Epithelial cell of prostate (primary cell): ENCODE results near the gene INSL6.
"Not testable (repeated sequence)": the region's sequence is repeated elsewhere in the genome, so short reads cannot be mapped to it uniquely, and the experiment has no call there.

ENCODE experiments used
- DNase-seq: peaks from one replicate; pipeline ENCODE4 v3.0.0-alpha.2; 2011; ENCODE audit warnings: low read depth, low spot score
- H3K27ac ChIP-seq: fragments of 450-650 bp; 2 replicates; pipeline ENCODE4 v1.5.1; 2017; ENCODE audit warnings: mild to moderate bottlenecking

The INSL6 gene, protein sequence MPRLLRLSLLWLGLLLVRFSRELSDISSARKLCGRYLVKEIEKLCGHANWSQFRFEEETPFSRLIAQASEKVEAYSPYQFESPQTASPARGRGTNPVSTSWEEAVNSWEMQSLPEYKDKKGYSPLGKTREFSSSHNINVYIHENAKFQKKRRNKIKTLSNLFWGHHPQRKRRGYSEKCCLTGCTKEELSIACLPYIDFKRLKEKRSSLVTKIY

DNA sequence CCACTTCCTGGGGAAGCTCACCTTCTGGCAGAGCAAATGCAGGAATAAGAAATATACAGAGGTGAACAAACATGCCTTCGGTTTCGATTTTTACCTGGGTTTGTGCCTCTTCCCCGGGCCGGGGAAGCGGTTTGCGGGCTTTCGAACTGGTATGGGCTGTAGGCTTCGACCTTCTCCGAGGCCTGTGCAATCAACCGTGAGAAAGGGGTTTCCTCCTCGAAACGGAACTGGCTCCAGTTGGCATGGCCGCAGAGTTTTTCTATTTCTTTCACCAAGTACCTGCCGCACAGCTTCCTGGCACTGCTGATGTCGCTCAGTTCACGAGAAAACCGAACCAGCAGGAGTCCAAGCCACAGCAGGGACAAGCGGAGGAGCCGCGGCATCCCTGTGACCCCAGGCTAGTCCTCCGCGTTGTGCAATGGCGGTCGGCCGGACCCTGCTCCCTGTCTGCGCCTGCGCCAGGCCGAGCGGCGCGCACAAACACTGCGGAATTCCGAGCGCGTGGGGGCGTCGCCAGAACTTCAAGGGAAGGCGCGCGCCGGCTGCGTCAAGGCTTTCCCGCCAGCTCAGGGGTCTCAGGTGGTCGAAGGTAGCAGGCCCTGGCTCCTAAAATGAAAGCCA, at the start of gene INSL6:
Gene INSL6 (minus strand): TSS at position 420 of the 621 bp plus-strand sequence. CDS start 37 bp downstream, at position 383.
- no peak within 1 kb of the TSS for H3K27ac ChIP-seq
- DNase-seq, result no peak

DNA sequence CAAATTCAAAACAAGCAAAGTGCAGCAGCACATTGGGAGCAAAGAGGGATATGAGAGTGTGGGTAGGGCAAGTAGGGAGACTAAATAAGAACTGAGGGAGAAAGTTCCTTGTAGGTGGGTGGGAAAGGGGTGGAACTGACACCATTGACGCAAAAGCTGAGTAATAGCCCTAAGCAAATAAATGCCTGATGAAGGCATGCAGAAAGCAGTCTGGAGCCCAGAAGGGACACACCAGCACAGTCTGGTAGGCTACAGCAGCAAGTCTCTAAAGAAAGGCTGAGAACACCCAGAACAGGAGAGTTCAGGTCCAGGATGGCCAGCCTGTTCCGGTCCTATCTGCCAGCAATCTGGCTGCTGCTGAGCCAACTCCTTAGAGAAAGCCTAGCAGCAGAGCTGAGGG, 45.8 kb upstream of the INSL6 start, which contains the start of gene INSL4:
Gene INSL4 (plus strand): TSS at position 208 of the 400 bp plus-strand sequence. CDS start 105 bp downstream, at position 313.
- DNase-seq, result peak; percentile 40
- no peak within 1 kb of the TSS for H3K27ac ChIP-seq

DNA sequence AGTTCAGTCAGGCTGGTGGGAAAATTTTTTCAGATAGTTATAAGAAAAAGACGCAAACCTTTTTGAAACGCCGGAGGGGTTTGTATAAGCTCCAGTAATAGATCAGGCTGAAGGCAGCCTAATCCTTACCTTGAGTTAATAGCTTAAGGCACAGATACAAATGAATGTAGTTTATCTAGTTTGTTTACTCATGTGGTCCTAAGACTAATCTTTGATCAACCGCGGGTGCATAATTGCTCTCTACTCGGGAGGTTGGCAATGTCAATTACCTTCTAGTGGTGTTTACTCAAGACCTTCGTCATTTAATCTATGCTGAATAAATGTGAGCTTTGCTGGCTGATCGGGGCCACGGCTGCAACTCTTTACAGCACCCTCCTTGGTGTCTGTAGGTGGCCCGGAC, 45.1 kb upstream of the INSL6 start:
- H3K27ac ChIP-seq, result no peak overlapping the region
- DNase-seq, result no peak

DNA sequence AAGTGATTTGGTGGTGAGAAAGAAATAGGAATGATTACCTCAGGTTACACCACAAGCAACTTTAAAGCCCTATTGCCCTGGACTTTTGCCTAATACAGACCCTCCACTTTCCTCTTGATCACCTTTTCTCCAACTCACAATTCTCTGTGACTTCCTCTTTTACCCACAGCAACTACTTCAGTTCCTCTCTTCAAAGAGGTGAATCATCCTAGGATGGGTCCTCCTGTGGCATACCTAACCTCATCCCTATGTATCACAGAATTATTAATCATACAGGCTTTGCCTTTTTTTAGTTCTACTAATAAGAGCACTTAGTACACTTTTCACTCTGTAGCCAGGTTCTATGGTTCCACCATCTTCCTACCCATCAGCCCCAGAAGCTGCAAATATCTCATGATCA, 19.6 kb upstream of the INSL6 start:
- no peak for DNase-seq
- H3K27ac ChIP-seq, result no peak overlapping the region

DNA sequence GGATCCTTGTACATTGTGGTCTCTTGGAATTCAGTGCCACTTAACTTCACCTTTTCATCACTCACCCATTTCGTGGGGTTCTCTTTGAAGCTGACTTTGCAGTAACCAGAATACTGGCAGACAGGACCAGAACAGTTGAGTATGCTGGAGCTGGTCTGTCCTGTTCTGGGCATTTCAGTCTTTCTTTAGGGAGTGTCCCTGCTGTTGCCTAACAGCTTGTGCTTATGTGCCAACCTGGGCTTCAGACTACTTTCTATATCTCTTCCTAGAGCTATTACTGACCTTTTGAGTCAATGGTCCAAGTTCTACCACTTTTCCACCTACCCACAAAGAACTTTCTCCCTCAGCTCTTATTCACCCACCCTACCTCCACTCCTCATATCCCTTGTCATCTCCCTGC, 10.0 kb upstream of the INSL6 start:
- H3K27ac ChIP-seq, result no peak overlapping the region
- DNase-seq, result no peak

DNA sequence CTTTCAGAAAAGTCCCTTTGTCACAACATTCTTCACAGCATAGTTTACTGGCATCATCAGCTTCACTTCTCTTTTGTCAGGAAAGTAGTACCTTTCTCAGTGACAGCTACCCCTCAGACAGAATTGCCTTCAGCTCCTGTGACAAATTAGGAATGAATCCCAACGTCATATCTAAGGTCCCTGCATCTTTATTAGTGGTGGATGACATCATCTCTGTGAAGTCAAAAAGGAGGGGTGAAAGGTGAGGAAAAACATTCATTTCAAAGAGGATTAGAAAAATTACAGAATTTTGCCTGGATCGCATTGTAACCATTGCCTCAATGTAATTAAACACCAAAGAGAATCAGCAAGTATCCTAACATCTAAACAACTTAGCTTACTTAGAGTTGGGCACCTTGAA, 7.9 kb upstream of the INSL6 start:
- DNase-seq, result no peak
- H3K27ac ChIP-seq, result no peak overlapping the region

DNA sequence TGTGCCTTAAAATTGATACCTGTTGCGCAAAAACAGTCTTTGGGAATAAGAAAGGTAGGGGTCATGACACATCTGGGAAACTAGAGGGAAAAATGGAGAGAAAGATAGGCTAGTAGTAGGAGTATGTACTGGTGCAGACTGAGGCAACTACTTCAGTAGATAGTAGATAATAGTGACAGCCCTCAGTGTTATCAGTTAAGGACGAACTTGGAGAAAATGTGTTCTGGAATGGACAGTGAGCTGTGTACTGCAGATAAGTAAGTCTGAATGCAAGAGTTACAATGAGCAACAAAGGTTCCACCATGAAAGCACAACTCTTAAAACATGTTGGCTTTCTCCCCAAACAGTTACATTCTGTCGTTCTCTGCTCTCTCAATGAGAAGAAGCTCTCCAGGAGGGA, 6.5 kb upstream of the INSL6 start:
- DNase-seq, result no peak
- H3K27ac ChIP-seq, result no peak overlapping the region

DNA sequence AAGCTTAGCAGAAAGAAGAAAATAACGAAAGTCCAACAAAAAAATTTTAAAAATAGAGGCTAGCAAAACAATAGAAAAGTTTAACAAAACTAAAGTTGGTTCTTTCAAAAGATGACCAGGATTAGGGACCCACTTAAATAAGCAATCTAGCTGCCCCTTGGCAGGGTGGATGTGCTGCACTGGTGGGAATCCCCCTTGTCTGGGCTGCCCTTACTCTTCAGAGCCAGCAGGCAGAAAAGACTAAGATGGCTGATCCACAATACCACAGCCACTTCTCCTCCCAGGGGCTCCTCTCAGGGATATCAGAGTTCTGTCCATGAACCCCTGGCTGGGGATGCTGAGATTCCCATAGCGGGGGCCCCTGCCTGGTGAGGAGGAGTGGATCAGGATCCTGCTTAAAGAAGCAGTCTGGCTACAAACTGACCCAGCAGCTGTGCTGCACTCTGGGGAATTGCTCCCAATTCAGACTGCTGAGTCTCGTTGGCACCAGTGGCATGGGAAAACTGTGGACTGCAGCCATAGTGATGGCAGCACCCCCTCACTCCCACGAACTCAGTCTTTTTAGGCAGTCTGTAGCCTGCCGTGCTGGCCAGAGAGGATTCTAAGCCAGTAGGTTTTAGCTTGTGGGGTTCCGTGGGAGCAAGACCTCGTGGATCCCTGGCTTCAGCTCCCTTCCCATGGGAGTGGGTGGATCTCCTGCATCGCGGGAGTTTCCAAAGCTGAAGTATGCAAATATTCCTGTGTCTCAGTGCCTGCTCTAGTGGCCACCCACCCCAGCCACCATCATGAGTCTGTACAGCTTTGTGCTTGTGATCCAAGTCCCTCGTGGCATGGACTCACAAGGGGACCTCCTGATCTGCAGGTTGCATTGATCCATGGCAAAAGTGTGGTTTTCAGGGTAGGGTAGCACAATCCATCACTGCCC, 2.9 kb upstream of the INSL6 start:
- DNase-seq, result no peak
- H3K27ac ChIP-seq, result no peak overlapping the region

DNA sequence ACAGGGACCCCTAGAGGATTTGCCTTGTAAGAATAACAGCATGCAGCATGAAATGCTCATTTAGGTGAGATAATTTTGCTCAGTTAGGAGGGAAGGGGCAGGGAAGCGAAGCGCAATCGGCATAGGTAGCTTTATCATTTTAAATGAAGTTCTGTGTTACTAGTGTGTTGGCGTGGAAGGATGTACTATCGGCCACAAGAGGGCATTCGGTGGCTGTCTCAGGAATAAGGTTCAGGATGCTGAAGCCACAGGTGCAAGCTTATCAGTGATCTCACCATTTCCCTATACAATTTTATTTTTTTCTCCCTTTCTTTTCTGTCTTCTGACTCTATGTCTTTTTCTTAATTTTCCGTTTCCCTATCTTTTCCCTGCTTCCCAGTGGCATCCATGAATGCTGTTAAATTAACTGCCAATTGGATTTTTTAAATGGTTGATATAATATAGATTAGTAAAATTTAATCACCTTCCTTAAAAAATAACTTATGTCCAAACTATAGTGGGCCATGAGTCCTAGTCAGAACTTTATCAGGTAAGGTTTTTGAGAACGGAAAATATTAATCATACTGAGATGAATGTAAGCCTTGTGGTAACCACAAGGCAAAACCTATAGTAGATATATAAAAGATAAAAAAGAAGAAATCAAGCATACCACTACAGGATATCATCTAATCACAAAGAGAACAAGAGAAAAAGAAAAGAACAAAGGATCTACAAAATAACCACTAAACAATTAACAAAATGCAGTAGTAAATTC, 1.2 kb upstream of the INSL6 start:
- no peak for DNase-seq
- no peak overlapping the region for H3K27ac ChIP-seq

DNA sequence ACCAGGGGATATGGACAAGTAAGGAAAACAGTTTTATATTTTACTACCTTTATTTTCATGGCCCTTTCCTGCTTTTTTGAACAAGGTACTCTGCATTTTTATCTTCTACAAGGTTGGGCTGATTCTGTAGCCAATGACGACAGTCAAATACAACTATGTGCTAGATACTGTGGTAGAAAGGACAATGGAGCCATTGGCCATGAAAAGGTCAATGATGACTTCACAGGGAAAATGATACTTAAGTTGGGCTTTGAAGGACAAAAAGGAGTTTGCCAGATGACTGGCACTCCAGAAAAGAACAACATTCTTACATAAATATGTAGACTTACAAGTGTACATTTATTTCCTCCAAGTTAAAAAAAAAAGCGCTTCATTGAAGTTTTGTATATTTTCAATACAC, 663 bp downstream of the INSL6 start:
- DNase-seq, result no peak
- no peak overlapping the region for H3K27ac ChIP-seq

DNA sequence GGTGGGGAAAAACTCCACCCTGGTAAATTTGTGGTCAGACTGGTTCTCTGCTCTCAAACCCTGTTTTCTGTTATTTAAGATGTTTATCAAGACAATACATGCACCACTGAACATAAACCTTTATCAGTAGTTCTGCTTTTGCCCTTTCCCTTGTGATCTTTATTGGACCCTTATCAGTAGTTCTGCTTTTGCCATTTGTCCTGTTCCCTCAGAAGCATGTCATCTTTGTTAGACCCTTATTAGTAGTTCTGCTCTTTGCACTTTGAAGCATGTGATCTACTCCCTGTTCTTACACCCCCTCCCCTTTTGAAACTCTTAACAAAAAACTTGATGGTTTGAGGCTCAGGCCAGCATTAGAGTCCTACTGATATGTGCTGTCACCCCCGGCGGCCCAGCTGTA, 4.8 kb downstream of the INSL6 start:
- H3K27ac ChIP-seq, DNase-seq: not testable (repeated sequence)

DNA sequence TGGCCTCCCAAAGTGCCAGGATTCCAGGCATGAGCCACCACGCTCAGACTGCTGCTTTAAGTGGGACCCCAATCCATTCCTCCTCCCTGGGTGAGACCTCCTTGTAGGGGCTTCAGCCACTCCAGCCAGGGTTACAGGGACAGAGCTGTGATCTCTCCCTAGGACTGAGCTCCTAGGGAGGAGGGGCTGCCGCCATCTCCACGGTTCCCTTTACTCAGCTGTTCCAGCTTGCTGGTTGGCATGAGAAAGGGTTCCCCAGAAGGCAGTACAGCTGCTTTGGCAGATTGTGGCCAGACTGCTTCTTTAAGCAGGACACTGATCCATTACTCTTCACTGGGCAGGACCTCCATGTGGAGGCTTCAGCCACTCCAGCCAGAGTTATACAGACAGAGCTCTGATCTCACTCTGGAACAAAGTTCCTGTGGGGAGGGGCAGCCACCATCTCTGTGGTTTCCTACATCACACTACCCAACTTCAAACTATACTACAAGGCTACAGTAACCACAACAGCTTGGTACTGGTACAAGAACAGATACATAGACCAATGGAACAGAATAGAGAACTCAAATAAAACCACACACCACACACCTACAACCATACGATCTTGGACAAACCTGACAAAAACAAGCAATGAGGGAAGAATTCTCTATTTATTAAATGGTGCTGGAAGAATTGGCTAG, 7.2 kb downstream of the INSL6 start:
- no peak for DNase-seq
- no peak overlapping the region for H3K27ac ChIP-seq

DNA sequence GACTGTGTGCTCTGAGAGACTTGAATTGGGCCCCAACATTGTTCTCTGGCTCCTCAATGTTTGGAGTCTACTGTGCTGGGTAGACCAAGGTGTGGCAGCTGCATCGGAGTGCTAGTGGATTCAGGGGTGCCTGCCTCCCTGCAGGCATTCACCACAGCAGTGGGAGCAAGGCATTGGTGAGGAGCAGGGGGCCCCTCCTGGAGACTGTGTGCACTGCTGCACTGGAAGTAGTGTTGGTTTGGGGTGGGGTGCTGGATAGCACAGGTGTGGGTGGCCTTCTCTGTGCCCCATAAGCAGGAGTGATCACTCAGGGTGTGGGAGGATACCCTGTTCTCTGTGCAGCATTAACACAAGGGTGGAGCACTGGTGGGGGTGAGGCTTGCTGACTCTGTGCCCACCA, 39.2 kb downstream of the INSL6 start:
- no peak for DNase-seq
- H3K27ac ChIP-seq, result no peak overlapping the region

DNA sequence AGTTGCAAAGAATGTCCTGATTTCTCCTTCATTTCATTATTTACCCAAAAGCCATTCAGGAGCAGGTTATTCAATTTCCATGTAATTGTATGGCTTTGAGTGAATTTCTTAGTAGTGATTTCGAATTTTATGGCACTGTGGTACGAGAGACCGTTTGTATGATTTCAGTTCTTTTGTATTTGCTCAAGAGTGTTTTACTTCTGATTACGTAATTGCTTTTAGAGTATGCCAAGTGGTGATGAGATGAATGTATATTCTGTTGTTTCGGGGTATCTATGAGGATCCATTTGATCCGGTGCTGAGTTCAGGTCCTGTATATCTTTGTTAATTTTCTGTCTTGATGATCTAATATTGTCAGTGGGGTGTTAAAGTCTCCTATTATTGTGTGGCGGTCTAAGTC, 41.2 kb downstream of the INSL6 start:
- no peak overlapping the region for H3K27ac ChIP-seq

DNA sequence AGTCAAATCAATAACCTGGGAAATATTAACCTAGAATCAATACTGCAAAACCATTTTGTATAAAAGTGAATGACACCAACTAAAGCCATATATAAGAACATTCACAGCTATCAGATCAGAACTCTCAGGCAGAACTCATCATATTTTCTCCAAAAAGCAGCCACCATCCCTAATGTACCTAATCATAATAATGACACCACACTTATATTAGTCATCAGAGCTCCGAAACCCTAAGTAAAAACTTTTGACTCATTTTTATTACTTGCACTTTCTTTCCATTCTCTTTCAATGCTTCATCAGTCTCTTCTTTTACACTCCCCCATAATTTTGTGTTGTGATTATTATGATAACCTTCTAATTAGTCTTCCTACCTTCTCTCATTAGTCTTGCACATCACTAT, 45.3 kb downstream of the INSL6 start:
- no peak overlapping the region for H3K27ac ChIP-seq
- DNase-seq, result no peak

More for the DNA sequence above, 41.2 kb downstream of the INSL6 start:
- DNase-seq, result no peak

DNA sequence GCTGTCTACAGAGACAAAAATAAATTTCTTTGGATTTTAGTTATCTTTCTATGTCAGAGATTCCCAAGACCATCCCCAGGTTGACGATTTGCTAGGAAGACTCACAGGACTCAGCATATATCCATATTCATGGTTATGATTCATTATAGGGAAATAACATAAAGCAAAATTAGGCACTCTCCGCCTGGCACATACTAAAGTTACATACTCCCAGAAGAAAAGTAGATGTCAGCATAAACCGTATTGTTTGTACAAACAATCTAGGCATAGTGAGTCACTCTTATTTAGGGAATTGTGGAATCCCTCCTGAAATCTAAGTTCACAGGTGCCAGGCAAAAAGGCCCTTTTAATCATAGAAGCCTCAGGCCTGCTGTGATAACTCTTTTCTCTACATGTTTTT, 62.9 kb downstream of the INSL6 start:
- DNase-seq, result no peak
- H3K27ac ChIP-seq, result no peak overlapping the region

DNA sequence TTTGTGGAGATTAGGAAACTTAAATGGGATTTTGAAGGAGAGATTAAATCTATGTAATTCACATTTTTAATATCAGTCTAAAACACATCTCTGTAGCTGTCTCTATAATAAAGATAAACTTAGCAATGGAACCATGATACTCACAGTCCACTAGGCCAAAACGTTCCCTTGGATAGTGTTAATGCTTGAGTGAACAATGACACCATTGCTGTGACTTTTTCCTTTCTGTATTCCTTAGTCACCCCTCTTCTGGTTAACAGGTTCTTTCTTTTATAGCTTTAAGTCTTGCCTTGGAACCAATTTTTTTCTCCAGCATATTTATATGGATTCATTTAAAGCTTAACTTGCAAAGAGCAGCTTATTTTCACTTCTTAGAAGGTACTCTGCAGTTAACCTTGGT, 63.3 kb downstream of the INSL6 start:
- no peak for DNase-seq
- H3K27ac ChIP-seq, result no peak overlapping the region

DNA sequence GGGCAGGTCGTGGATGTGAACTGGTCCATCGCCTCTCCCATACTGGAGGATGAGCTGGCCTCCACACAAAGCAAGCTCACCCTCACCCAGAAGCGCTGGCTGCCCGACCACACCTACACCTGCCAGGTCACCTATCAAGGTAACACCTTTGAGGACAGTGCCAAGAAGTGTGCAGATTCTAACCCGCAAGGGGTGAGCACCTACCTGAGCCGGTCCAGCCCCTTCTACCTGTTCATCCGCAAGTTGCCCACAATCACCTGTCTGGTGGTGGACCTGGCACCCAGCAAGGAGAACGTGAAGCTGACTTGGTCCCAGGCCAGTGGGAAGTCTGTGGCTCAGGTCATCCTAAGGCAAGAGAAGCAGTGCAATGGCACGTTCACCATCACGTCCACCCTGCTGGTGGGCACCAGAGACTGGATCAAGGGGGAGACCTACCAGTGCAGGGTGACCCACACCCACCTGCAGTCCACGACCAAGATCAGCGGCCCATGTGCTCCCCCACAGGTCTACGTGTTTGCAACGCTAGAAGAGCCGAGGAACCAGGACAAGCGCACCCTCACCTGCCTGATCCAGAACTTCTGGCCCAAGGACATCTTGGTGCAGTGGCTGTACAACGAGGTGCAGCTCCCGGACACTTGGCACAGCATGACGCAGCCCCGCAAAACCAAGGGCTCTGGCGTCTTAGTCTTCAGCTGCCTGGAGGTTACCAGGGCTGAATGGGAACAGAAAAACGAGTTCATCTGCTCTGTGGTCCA, 71.3 kb downstream of the INSL6 start:
- no peak overlapping the region for H3K27ac ChIP-seq
- DNase-seq, result no peak
